ENCODE measurements around the gene CD44.

- TF ChIP-seq CTCF (conservative IDR thresholded peaks at IDR 0.05; ENCODE audit: low read depth, low read length) (no peak), EZH2 (IDR thresholded peaks at IDR 0.05; ENCODE audit: borderline replicate concordance, low read depth, low read length, poor library complexity, severe bottlenecking) (no peak)
These were observed 99.9 kb downstream of the CD44 start for GRCh38 chr11:35238882-35239281.

Data from A673 (cell line).